IMR-90 (cell line): ENCODE measurements around the gene PSMB5. TPM values are rescaled to one million over a fixed set of nuclear protein-coding genes. Genes with fewer than 3 reads are reported as not detected.
A peak's percentile ranks its signal among the peaks of the same experiment; 100 is the strongest.

Source experiments
- ATAC-seq: fragments of 200-7000 bp; cut with Tn5 transposase; 2 replicates; pipeline ENCODE4 v1.9.1; 2020; ENCODE audit warnings: low read depth, mild to moderate bottlenecking, moderate library complexity
- BruUV-seq: library from RNA; stranded (reverse); fragments of 400-500 nt; replicated peaks from 2 replicates; lab custom pipeline; 2021; lab: Mats Ljungman, UMichigan
- CTCF ChIA-PET: fragments of 300-600 bp; formaldehyde crosslinking; extraction: SDS; loops from one replicate; lab custom pipeline; 2021; ENCODE audit warnings: antibody characterized with exemption; lab: Yijun Ruan, JAX
- POLR2A ChIA-PET: fragments of 300-600 bp; sonication (Branson Sonifier 250); formaldehyde crosslinking; loops from one replicate; lab custom pipeline; 2022; ENCODE audit warnings: antibody characterized with exemption; ENCODE audit not compliant: unreplicated experiment; lab: Charles Lee
- DNase-seq: peaks from one replicate; pipeline ENCODE4 v3.0.0; 2013
- H2AFZ ChIP-seq: replicated peaks from 2 replicates; pipeline ENCODE3; 2013; ENCODE audit warnings: low read length, mild to moderate bottlenecking; ENCODE audit not compliant: poor library complexity
- H2AK5ac ChIP-seq: 2 replicates; pipeline ENCODE4 v1.6.1; 2013; ENCODE audit warnings: low read depth, low read length, inconsistent platforms
- H2AK9ac ChIP-seq: replicated peaks from 2 replicates; pipeline ENCODE3; 2013; ENCODE audit warnings: mild to moderate bottlenecking, low read depth, low read length, moderate library complexity; ENCODE audit not compliant: poor library complexity
- H2BK120ac ChIP-seq: 2 replicates; pipeline ENCODE4 v1.6.1; 2013; ENCODE audit warnings: low read depth, low read length, inconsistent platforms
- H2BK15ac ChIP-seq: 3 replicates; pipeline ENCODE4 v1.6.1; 2013; ENCODE audit warnings: low read depth, low read length, inconsistent platforms
- H2BK20ac ChIP-seq: 2 replicates; pipeline ENCODE4 v1.6.1; 2013; ENCODE audit warnings: low read depth, mild to moderate bottlenecking, inconsistent platforms, low read length, moderate library complexity
- H2BK5ac ChIP-seq: 2 replicates; pipeline ENCODE4 v1.6.1; 2013; ENCODE audit warnings: mild to moderate bottlenecking, low read depth, low read length, inconsistent platforms; ENCODE audit not compliant: poor library complexity, severe bottlenecking
- H3K14ac ChIP-seq: replicated peaks from 2 replicates; pipeline ENCODE4 v1.6.1; 2013; ENCODE audit warnings: low read depth, low read length, inconsistent platforms
- H3K18ac ChIP-seq: 2 replicates; pipeline ENCODE4 v1.6.1; 2013; ENCODE audit warnings: low read depth, low read length, control low read depth
- H3K23ac ChIP-seq: 2 replicates; pipeline ENCODE4 v1.6.1; 2013; ENCODE audit warnings: low read depth, low read length, inconsistent platforms
- H3K27ac ChIP-seq: 2 replicates; pipeline ENCODE4 v1.5.1; 2013; ENCODE audit warnings: mild to moderate bottlenecking, control low read depth, low read length; ENCODE audit not compliant: insufficient read depth
- H3K27me3 ChIP-seq: 2 replicates; pipeline ENCODE4 v1.6.1; 2013; ENCODE audit warnings: low read length; ENCODE audit not compliant: control insufficient read depth, insufficient read depth
- H3K36me3 ChIP-seq: 2 replicates; pipeline ENCODE4 v1.6.1; 2013; ENCODE audit warnings: low read length, mixed read lengths; ENCODE audit not compliant: control insufficient read depth, insufficient read depth
- H3K4ac ChIP-seq: 2 replicates; pipeline ENCODE4 v1.6.1; 2013; ENCODE audit warnings: low read depth, low read length, inconsistent platforms
- H3K4me1 ChIP-seq: 2 replicates; pipeline ENCODE4 v1.6.1; 2013; ENCODE audit warnings: low read length, mixed read lengths; ENCODE audit not compliant: control insufficient read depth, insufficient read depth
- H3K4me2 ChIP-seq: 2 replicates; pipeline ENCODE4 v1.6.1; 2013; ENCODE audit warnings: low read depth, mild to moderate bottlenecking, control low read depth, low read length, moderate library complexity
- H3K4me3 ChIP-seq: 2 replicates; pipeline ENCODE4 v1.5.1; 2013; ENCODE audit warnings: low read depth, mild to moderate bottlenecking, control low read depth, low read length, moderate library complexity; ENCODE audit not compliant: insufficient read depth
- H3K56ac ChIP-seq: 2 replicates; pipeline ENCODE4 v1.6.1; 2013; ENCODE audit warnings: low read length, inconsistent platforms; ENCODE audit not compliant: insufficient read depth; ENCODE audit errors: extremely low read depth
- H3K79me1 ChIP-seq, 2 experiments: 2 replicates each; pipeline ENCODE4 v1.6.1; 2013; ENCODE audit warnings: low read length in 2 of 2, inconsistent platforms in 1 of 2, low read depth in 1 of 2
- H3K9ac ChIP-seq: 2 replicates; pipeline ENCODE4 v1.6.1; 2013; ENCODE audit warnings: low read depth, low read length, control low read depth
- H3K9me1 ChIP-seq: 2 replicates; pipeline ENCODE4 v1.6.1; 2013; ENCODE audit warnings: low read length, inconsistent platforms; ENCODE audit not compliant: insufficient read depth
- H3K9me3 ChIP-seq: 2 replicates; pipeline ENCODE4 v1.6.1; 2013; ENCODE audit warnings: low read length; ENCODE audit not compliant: control insufficient read depth, insufficient read depth
- H4K20me1 ChIP-seq: 2 replicates; pipeline ENCODE4 v1.6.1; 2013; ENCODE audit warnings: low read length, inconsistent platforms; ENCODE audit not compliant: insufficient read depth
- H4K5ac ChIP-seq: 2 replicates; pipeline ENCODE4 v1.6.1; 2013; ENCODE audit warnings: mild to moderate bottlenecking, low read depth, low read length, control low read depth
- H4K8ac ChIP-seq, 2 experiments: 2 replicates each; pipeline ENCODE4 v1.6.1; 2013; ENCODE audit warnings: low read depth in 2 of 2, low read length in 2 of 2, control low read depth in 1 of 2, inconsistent platforms in 1 of 2
- H4K91ac ChIP-seq: 2 replicates; pipeline ENCODE4 v1.6.1; 2013; ENCODE audit warnings: low read depth, low read length, inconsistent platforms; ENCODE audit not compliant: insufficient read depth
- BHLHE40 ChIP-seq: fragments of 150-350 bp; IDR thresholded peaks from 2 replicates; pipeline ENCODE4 v1.6.1; 2016; ENCODE audit warnings: mild to moderate bottlenecking, low read depth, low read length
- CEBPB ChIP-seq: IDR thresholded peaks from 2 replicates; pipeline ENCODE4 v1.6.1; 2012; ENCODE audit warnings: low read depth, low read length, improper control_type of control experiment
- CHD1 ChIP-seq: IDR thresholded peaks from 2 replicates; pipeline ENCODE4 v1.6.1; 2012; ENCODE audit warnings: low read depth, low read length, improper control_type of control experiment
- ELK1 ChIP-seq: fragments of 150-350 bp; IDR thresholded peaks from 2 replicates; pipeline ENCODE4 v1.6.1; 2016; ENCODE audit warnings: low read depth, mild to moderate bottlenecking, low read length, moderate library complexity, borderline replicate concordance
- FOS ChIP-seq: fragments of 150-350 bp; IDR thresholded peaks from 2 replicates; pipeline ENCODE4 v1.6.1; 2016; ENCODE audit warnings: low read depth, low read length
- MAFK ChIP-seq: IDR thresholded peaks from 2 replicates; pipeline ENCODE4 v1.6.1; 2012; ENCODE audit warnings: low read depth, low read length, improper control_type of control experiment
- MAZ ChIP-seq: IDR thresholded peaks from 2 replicates; pipeline ENCODE4 v1.6.1; 2012; ENCODE audit warnings: low read depth, mild to moderate bottlenecking, low read length, improper control_type of control experiment, moderate library complexity, borderline replicate concordance
- MXI1 ChIP-seq: IDR thresholded peaks from 2 replicates; pipeline ENCODE4 v1.6.1; 2012; ENCODE audit warnings: low read depth, mild to moderate bottlenecking, low read length, moderate library complexity, borderline replicate concordance
- NFE2L2 ChIP-seq: fragments of 150-350 bp; IDR thresholded peaks from 2 replicates; pipeline ENCODE4 v1.6.1; 2016; ENCODE audit warnings: low read depth, mild to moderate bottlenecking, low read length
- POLR2A ChIP-seq: IDR thresholded peaks from 2 replicates; pipeline ENCODE4 v1.6.1; 2012; ENCODE audit warnings: mild to moderate bottlenecking, low read depth, low read length
- RAD21 ChIP-seq: IDR thresholded peaks from 2 replicates; pipeline ENCODE4 v1.6.1; 2012; ENCODE audit warnings: low read length, improper control_type of control experiment
- RCOR1 ChIP-seq: IDR thresholded peaks from 2 replicates; pipeline ENCODE4 v1.6.1; 2012; ENCODE audit warnings: mild to moderate bottlenecking, low read length, improper control_type of control experiment; ENCODE audit not compliant: insufficient replicate concordance
- RFX5 ChIP-seq: IDR thresholded peaks from 2 replicates; pipeline ENCODE4 v1.8.0; 2012; ENCODE audit warnings: low read depth, mild to moderate bottlenecking, low read length, moderate library complexity
- SMC3 ChIP-seq: fragments of 150-350 bp; IDR thresholded peaks from 2 replicates; pipeline ENCODE4 v1.6.1; 2016; ENCODE audit warnings: low read depth, mild to moderate bottlenecking, antibody characterized with exemption, low read length, moderate library complexity
- USF2 ChIP-seq: fragments of 150-350 bp; IDR thresholded peaks from 2 replicates; pipeline ENCODE4 v1.6.1; 2017; ENCODE audit warnings: mild to moderate bottlenecking, antibody characterized with exemption, low read length, low read depth
- WGBS, 2 experiments: methylation state at CpG; one replicate each; pipeline versions ENCODE4 v1.1.5 to v1.1.7; 2013; ENCODE audit warnings: missing lambda C conversion rate in 2 of 2; ENCODE audit not compliant: insufficient read length in 1 of 2; ENCODE audit errors: extremely low coverage in 2 of 2; 5-methylcytosine and 5-hydroxymethylcytosine counted together
- dilution Hi-C: fragments of 300-500 bp; cut with HindIII; formaldehyde crosslinking; loops from one replicate; pipeline ENCODE4 v1.14.3; 2018; ENCODE audit warnings: low sequenced_read_pairs; ENCODE audit not compliant: unreplicated experiment
- in situ Hi-C: fragments of 300-500 bp; cut with MboI; formaldehyde crosslinking; loops from 3 replicates; pipeline ENCODE4 v1.14.3; 2019; ENCODE audit warnings: low sequenced_read_pairs, inconsistent platforms, mixed read lengths
- intact Hi-C: fragments of 100-400 bp; cut with micrococcal nuclease; formaldehyde crosslinking; loops from 2 replicates; pipeline ENCODE4 v1.10.0; 2022
- polyA plus RNA-seq, 3 experiments: library from polyadenylated mRNA; depleted of rRNA; stranded (reverse); fragments of >200 nt; gene quantifications; 2 replicates each; pipeline ENCODE4 v1.2.3, GENCODE V29; 2012; ENCODE audit warnings: low replicate concordance in 1 of 3
- total RNA-seq: library from RNA; depleted of rRNA; stranded (reverse); fragments of >200 nt; gene quantifications from 2 replicates; pipeline ENCODE4 v1.2.3, GENCODE V29; 2012
- TF ChIP-seq, protein P1 (sequence below): conservative IDR thresholded peaks from 2 replicates; pipeline ENCODE4 v1.5.1; 2012; ENCODE audit warnings: mild to moderate bottlenecking, low read depth, low read length, improper control_type of control experiment

Gene PSMB5
- total and polyA plus RNA-seq, 2 of the 4 experiments (the other 2 are of a cell fraction): 310 to 321 TPM

DNA sequence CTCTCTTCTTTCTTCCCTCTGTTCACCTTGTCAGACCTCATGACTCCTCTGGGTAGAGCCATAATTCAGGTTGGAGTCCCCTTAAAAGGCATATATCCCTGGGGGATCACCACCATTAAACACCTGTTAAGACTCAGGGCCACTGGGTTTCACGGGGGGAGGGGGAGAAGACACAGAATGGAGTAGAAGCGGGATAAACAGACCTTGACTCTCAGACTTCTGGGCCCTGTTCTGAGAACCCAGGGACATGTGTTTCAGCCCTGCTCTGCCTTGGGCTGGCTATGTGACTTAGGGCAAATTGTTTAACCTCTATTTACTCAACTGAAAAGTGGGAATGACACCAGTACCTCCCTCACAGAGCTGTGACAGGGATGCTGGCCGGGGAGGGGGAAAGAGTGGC, 18.0 kb upstream of the PSMB5 start:
- in situ Hi-C loops: loop anchor here (5.0 kb wide), 1 partner anchor 60 kb away; no protein-coding TSS in a partner anchor
- Histone ChIP-seq H2BK15ac (no peak overlapping the region), H4K5ac (no peak overlapping the region), H3K4me3 (no peak overlapping the region), H3K27ac (no peak overlapping the region), H3K79me1 (peaks cover 0 to 19% of the 10 kb centered on the region in 2 experiments; a peak in 2 of 4 replicates), H2AK9ac (peak overlapping the region; percentile 23), H2AFZ (no peak overlapping the region), H3K56ac (no peak overlapping the region), H3K36me3 (peaks cover 2% of the 10 kb centered on the region; the same call in 1 of the 2 replicates), H3K23ac (no peak overlapping the region), H3K14ac (no peak overlapping the region), H3K18ac (no peak overlapping the region), H2BK20ac (no peak overlapping the region), H3K4me1 (peaks cover 10% of the 10 kb centered on the region; the same call in 1 of the 2 replicates), H3K9ac (no peak overlapping the region), H3K9me1 (no peaks in the 10 kb centered on the region), H2BK5ac (no peak overlapping the region), H3K4me2 (no peak overlapping the region), H3K4ac (no peak overlapping the region), H3K9me3 (no peaks in the 10 kb centered on the region), H4K91ac (no peak overlapping the region), H4K8ac (no peak overlapping the region), H2BK120ac (no peak overlapping the region), H3K27me3 (no peaks in the 10 kb centered on the region), H2AK5ac (no peak overlapping the region), H4K20me1 (peaks cover under 1% of the 10 kb centered on the region)
- TF ChIP-seq USF2 (no peak), POLR2A (no peak), MAFK (no peak), SMC3 (no peak), MXI1 (no peak), CEBPB (no peak), ELK1 (no peak), NFE2L2 (no peak), RAD21 (no peak), CHD1 (no peak), MAZ (no peak), RCOR1 (no peak), BHLHE40 (no peak), FOS (no peak), RFX5 (no peak)
- TF ChIP-seq, protein P1, sequence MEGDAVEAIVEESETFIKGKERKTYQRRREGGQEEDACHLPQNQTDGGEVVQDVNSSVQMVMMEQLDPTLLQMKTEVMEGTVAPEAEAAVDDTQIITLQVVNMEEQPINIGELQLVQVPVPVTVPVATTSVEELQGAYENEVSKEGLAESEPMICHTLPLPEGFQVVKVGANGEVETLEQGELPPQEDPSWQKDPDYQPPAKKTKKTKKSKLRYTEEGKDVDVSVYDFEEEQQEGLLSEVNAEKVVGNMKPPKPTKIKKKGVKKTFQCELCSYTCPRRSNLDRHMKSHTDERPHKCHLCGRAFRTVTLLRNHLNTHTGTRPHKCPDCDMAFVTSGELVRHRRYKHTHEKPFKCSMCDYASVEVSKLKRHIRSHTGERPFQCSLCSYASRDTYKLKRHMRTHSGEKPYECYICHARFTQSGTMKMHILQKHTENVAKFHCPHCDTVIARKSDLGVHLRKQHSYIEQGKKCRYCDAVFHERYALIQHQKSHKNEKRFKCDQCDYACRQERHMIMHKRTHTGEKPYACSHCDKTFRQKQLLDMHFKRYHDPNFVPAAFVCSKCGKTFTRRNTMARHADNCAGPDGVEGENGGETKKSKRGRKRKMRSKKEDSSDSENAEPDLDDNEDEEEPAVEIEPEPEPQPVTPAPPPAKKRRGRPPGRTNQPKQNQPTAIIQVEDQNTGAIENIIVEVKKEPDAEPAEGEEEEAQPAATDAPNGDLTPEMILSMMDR: no peak
- ChIA-PET POLR2A (interaction anchor here (1.0 kb wide), 1 partner anchor 122 kb away, joined by 4 read pairs; no protein-coding TSS in a partner anchor), CTCF (interaction anchor here (1.4 to 1.5 kb wide), 2 partner anchors 58 to 59 kb away, joined by 4 to 5 read pairs; no protein-coding TSS in a partner anchor)
- no TSS peak for BruUV-seq
- ATAC-seq (no peak), DNase-seq (no peak)
- dilution Hi-C loops: no loop called here
- WGBS, 2 experiments: no CpG with 5 or more reads among the region's 3 CpGs
- intact Hi-C loops: loop anchor here (1.0 kb wide), 1 partner anchor 34 kb away; no protein-coding TSS in a partner anchor
